Ovary (tissue), 3 donors: ENCODE data around the gene DNAJC6.

Source experiments
- CTCF ChIP-seq, 3 donors: fragments of 450-650 bp in 2 of 3; fragments of 200-600 bp in 1 of 3; IDR thresholded peaks; one replicate each; pipeline versions ENCODE4 v1.5.1 to v1.8.0; 2016 to 2022; ENCODE audit warnings: antibody characterized with exemption in 3 of 3, mild to moderate bottlenecking in 1 of 3
- EP300 ChIP-seq: sonication (generic); formaldehyde crosslinking; IDR thresholded peaks from one replicate; pipeline ENCODE4 v1.6.1; 2017; ENCODE audit warnings: antibody characterized with exemption
- donor health status: DM: no; HTN: no; CAD: no.

- TF ChIP-seq CTCF (IDR thresholded peaks at IDR 0.05) (no peak), EP300 (no peak)
These were observed 59.1 kb downstream of the DNAJC6 start for GRCh38 chr1:65368403-65368802.
